BJ (cell line): ENCODE data around the gene ABL2. TPM values are rescaled to one million over a fixed set of nuclear protein-coding genes. Genes with fewer than 3 reads are reported as not detected.

ENCODE experiments used
- CTCF ChIA-PET: fragments of 350-600 bp; formaldehyde crosslinking; extraction: SDS; loops from one replicate; lab custom pipeline; 2021; ENCODE audit warnings: antibody characterized with exemption, inconsistent platforms; lab: Yijun Ruan, JAX
- POLR2A ChIA-PET: fragments of 300-600 bp; sonication (Branson Sonifier 250); formaldehyde crosslinking; extraction: SDS; loops from one replicate; lab custom pipeline; 2021; ENCODE audit warnings: antibody characterized with exemption; lab: Charles Lee
- DNase-seq: peaks from one replicate; pipeline ENCODE4 v3.0.0-alpha.2; 2011; ENCODE audit warnings: low read depth
- H3K27me3 ChIP-seq: 2 replicates; pipeline ENCODE4 v1.6.0; 2011; ENCODE audit warnings: low read length; ENCODE audit not compliant: control insufficient read depth, insufficient read depth
- H3K36me3 ChIP-seq: 2 replicates; pipeline ENCODE4 v1.5.1; 2011; ENCODE audit warnings: low read length; ENCODE audit not compliant: control insufficient read depth, insufficient read depth
- H3K4me3 ChIP-seq: 2 replicates; pipeline ENCODE4 v1.5.1; 2011; ENCODE audit warnings: low read depth, mild to moderate bottlenecking, control low read depth, low read length
- polyA plus RNA-seq: library from polyadenylated mRNA; depleted of rRNA; stranded (reverse); fragments of >200 nt; gene quantifications from 2 replicates; pipeline ENCODE4 v1.2.3, GENCODE V29; 2011
- TF ChIP-seq, protein P1 (sequence below): IDR thresholded peaks from 2 replicates; pipeline ENCODE4 v1.5.1; 2011; ENCODE audit warnings: low read depth, mild to moderate bottlenecking, control low read depth, inconsistent platforms, low read length, moderate library complexity; ENCODE audit not compliant: insufficient read depth

The ABL2 gene
- polyA plus RNA-seq, 1 experiment: 18.7 TPM

- CTCF ChIA-PET: interaction anchor here (0.8 to 1.6 kb wide), 4 partner anchors 14 to 279 kb away, joined by 3 to 7 read pairs (median 5); no protein-coding TSS in a partner anchor
- Histone ChIP-seq H3K27me3 (no peaks in the 10 kb centered on the region), H3K4me3 (no peak overlapping the region), H3K36me3 (peaks cover 21% of the 10 kb centered on the region)
- POLR2A ChIA-PET: no interaction called here
- TF ChIP-seq, protein P1, sequence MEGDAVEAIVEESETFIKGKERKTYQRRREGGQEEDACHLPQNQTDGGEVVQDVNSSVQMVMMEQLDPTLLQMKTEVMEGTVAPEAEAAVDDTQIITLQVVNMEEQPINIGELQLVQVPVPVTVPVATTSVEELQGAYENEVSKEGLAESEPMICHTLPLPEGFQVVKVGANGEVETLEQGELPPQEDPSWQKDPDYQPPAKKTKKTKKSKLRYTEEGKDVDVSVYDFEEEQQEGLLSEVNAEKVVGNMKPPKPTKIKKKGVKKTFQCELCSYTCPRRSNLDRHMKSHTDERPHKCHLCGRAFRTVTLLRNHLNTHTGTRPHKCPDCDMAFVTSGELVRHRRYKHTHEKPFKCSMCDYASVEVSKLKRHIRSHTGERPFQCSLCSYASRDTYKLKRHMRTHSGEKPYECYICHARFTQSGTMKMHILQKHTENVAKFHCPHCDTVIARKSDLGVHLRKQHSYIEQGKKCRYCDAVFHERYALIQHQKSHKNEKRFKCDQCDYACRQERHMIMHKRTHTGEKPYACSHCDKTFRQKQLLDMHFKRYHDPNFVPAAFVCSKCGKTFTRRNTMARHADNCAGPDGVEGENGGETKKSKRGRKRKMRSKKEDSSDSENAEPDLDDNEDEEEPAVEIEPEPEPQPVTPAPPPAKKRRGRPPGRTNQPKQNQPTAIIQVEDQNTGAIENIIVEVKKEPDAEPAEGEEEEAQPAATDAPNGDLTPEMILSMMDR: no peak
- DNase-seq: no peak
Measured at GRCh38 chr1:179091691-179092165, 137.7 kb downstream of the ABL2 start.

DNA sequence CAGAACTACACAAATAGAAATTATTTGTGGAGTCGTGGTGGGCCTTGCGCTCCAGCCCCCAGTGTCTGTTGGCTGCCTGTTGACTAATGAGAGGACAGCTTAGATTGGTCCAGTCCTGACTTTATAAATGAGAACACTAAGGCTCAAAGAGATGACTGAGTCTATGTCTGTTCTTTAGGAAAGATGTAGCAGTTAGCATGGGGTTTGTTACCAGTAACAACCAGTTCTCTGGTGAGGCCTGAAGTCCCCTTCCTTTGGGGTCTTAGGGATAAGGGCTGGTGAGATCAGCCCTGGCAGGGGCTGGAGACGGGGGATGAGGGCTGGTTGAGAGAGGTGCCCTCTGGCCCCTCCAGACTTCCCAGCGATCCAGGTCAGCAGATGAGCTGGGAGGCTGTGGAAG lies 138.6 kb downstream of the ABL2 start:
- peaks cover 20% of the 10 kb centered on the region for H3K36me3 ChIP-seq
- H3K4me3 ChIP-seq: no peak overlapping the region
- CTCF ChIA-PET: interaction anchor here (0.8 to 1.6 kb wide), 2 partner anchors 103 to 116 kb away, joined by 3 to 6 read pairs; no protein-coding TSS in a partner anchor
- no peak for DNase-seq
- POLR2A ChIA-PET: no interaction called here
- H3K27me3 ChIP-seq: no peaks in the 10 kb centered on the region
- TF ChIP-seq, protein P1: no peak

DNA sequence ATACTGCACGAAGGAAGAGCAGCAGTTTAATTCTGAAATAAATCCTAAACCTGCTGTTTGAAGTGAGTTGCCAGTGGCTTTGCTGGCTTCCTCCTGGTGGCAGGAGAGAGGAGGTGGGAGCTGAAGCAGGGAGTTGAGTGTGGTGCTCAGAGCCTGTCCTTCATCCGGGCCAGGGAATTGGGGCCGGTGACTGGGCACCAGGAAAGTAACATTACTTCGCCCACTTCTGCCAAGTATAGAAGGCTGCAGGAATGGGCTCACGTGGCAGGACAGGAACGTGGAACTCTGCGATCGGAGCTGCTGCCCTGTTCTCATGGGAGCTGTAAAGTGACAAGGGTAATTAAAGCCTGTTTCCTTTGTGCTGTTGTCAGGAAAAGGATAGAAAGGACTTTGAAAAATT lies 139.0 kb downstream of the ABL2 start:
- no peak for DNase-seq
- POLR2A ChIA-PET: no interaction called here

DNA sequence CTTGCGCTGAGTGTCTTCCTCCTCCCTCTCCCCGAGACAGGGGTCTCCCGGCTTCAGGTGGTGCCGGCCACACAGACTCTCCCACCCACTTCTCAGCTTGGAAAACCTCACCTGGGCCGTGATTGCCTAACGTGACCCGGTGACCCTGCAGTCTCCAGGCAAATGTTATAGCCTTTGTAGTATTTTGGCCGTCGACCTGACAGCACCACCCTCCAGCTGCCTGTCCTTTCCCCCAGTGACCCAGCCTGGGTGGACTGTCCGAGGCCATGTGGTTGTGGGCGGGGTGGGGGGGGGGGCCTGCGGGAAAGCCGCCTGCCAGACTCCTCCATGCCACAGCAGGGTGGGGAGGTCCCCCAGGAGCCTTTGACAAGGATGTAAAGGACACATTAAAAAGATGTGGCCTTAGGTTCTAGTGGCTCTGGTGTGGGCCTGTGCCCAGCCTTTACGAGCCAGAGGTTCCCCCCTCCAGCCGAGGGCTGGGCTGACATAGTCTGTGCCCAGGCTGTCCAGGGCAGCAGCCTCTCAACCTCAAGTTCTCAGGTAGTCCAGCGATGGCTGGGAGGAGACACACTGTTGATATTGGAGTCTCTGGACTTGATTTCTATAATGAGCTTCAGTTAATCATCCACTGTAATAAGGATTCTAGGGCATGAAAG lies 139.5 kb downstream of the ABL2 start:
- DNase-seq: no peak
- ChIA-PET CTCF (interaction anchor here (0.8 kb wide), 1 partner anchor 117 kb away, joined by 3 read pairs; no protein-coding TSS in a partner anchor), POLR2A (no interaction called here)
- Histone ChIP-seq H3K27me3 (no peaks in the 10 kb centered on the region), H3K4me3 (no peak overlapping the region), H3K36me3 (peaks cover 23% of the 10 kb centered on the region)
- TF ChIP-seq, protein P1: no peak

More for the DNA sequence above, 139.0 kb downstream of the ABL2 start:
- CTCF ChIA-PET: interaction anchor here (0.8 kb wide), 1 partner anchor 116 kb away, joined by 3 read pairs; no protein-coding TSS in a partner anchor
- peaks cover 22% of the 10 kb centered on the region for H3K36me3 ChIP-seq
- H3K4me3 ChIP-seq: no peak overlapping the region
- TF ChIP-seq, protein P1: no peak
- no peaks in the 10 kb centered on the region for H3K27me3 ChIP-seq

DNA sequence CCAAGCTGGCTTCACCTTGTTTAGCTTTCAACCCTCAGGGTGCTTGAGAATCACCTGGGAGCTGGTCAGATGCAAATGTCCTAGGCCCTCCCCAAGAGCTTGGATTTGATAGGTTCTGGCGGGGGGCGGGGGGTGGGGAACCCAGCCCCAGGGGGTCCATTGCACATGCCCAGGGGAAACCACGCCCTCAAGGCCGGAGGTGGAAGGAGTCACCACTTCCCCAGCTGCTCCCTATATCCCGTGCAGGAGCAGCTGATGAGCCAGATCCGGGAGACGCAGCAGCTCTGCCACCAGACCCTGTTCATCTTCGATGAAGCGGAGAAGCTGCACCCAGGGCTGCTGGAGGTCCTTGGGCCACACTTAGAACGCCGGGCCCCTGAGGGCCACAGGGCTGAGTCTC lies 141.8 kb downstream of the ABL2 start:
- POLR2A ChIA-PET: no interaction called here
- no peak for DNase-seq
- Histone ChIP-seq H3K4me3 (no peak overlapping the region), H3K27me3 (no peaks in the 10 kb centered on the region), H3K36me3 (peaks cover 13% of the 10 kb centered on the region)
- TF ChIP-seq, protein P1: no peak
- CTCF ChIA-PET: interaction anchor here (0.6 to 1.8 kb wide), 4 partner anchors 9 to 517 kb away, joined by 3 to 6 read pairs (median 6); no protein-coding TSS in a partner anchor
